ENCODE data around the gene RSRC1.
"Not testable (repeated sequence)": the region's sequence is repeated elsewhere in the genome, so short reads cannot be mapped to it uniquely, and the experiment has no call there.

The RSRC1 gene

GRCh38 chr3:158384019-158384418, 274.1 kb downstream of the RSRC1 start:
- Histone ChIP-seq H3K27me3 (ENCODE audit: control insufficient read depth in 1 of 2, insufficient read depth in 2 of 2, low read length in 2 of 2) (no peaks in the 10 kb centered on the region), H3K4me1 (ENCODE audit: control insufficient read depth, insufficient read depth, low read length) (no peaks in the 10 kb centered on the region), H3K9ac (ENCODE audit: low read length in 2 of 2) (no peak overlapping the region), H3K36me3 (ENCODE audit: control insufficient read depth in 2 of 2, insufficient read depth in 2 of 2, low read length in 2 of 2) (no peaks in the 10 kb centered on the region), H3K27ac (ENCODE audit: low read length) (no peak overlapping the region), H3K4me3 (ENCODE audit: low read length in 2 of 2) (no peak overlapping the region), H3K9me3 (ENCODE audit: control insufficient read depth in 2 of 2, low read length in 2 of 2) (no peaks in the 10 kb centered on the region)

GRCh38 chr3:158395421-158395820, 285.5 kb downstream of the RSRC1 start:
- Histone ChIP-seq H3K4me1 (ENCODE audit: control insufficient read depth, insufficient read depth, low read length) (no peaks in the 10 kb centered on the region), H3K27me3 (ENCODE audit: control insufficient read depth in 1 of 2, insufficient read depth in 2 of 2, low read length in 2 of 2) (no peaks in the 10 kb centered on the region), H3K9me3 (ENCODE audit: control insufficient read depth in 2 of 2, low read length in 2 of 2) (no peaks in the 10 kb centered on the region), H3K4me3 (ENCODE audit: low read length in 2 of 2) (no peak overlapping the region), H3K9ac (ENCODE audit: low read length in 2 of 2) (no peak overlapping the region), H3K27ac (ENCODE audit: low read length) (no peak overlapping the region), H3K36me3 (ENCODE audit: control insufficient read depth in 2 of 2, insufficient read depth in 2 of 2, low read length in 2 of 2) (no peaks in the 10 kb centered on the region)

- Histone ChIP-seq H3K36me3 (ENCODE audit: control insufficient read depth in 2 of 2, insufficient read depth in 2 of 2, low read length in 2 of 2) (no peaks in the 10 kb centered on the region), H3K27ac (ENCODE audit: low read length) (no peak overlapping the region), H3K4me1 (ENCODE audit: control insufficient read depth, insufficient read depth, low read length) (no peaks in the 10 kb centered on the region), H3K4me3 (ENCODE audit: low read length in 2 of 2) (no peak overlapping the region), H3K27me3 (ENCODE audit: control insufficient read depth in 1 of 2, insufficient read depth in 2 of 2, low read length in 2 of 2) (no peaks in the 10 kb centered on the region), H3K9ac (ENCODE audit: low read length in 2 of 2) (no peak overlapping the region), H3K9me3 (ENCODE audit: control insufficient read depth in 2 of 2, low read length in 2 of 2) (no peaks in the 10 kb centered on the region)
Observed at GRCh38 chr3:158402590-158402989, 292.7 kb downstream of the RSRC1 start.

- no peak overlapping the region for H3K4me3 ChIP-seq (ENCODE audit: low read length in 2 of 2)
- no peaks in the 10 kb centered on the region for H3K36me3 ChIP-seq (ENCODE audit: control insufficient read depth in 2 of 2, insufficient read depth in 2 of 2, low read length in 2 of 2)
- no peak overlapping the region for H3K9ac ChIP-seq (ENCODE audit: low read length in 2 of 2)
- no peak overlapping the region for H3K27ac ChIP-seq (ENCODE audit: low read length)
- no peaks in the 10 kb centered on the region for H3K27me3 ChIP-seq (ENCODE audit: control insufficient read depth in 1 of 2, insufficient read depth in 2 of 2, low read length in 2 of 2)
- no peaks in the 10 kb centered on the region for H3K9me3 ChIP-seq (ENCODE audit: control insufficient read depth in 2 of 2, low read length in 2 of 2)
- no peaks in the 10 kb centered on the region for H3K4me1 ChIP-seq (ENCODE audit: control insufficient read depth, insufficient read depth, low read length)
Observed at GRCh38 chr3:158403013-158403412, 293.1 kb downstream of the RSRC1 start.

GRCh38 chr3:158404131-158404718, 294.3 kb downstream of the RSRC1 start:
- Histone ChIP-seq H3K36me3 (ENCODE audit: control insufficient read depth in 2 of 2, insufficient read depth in 2 of 2, low read length in 2 of 2) (no peaks in the 10 kb centered on the region), H3K4me1 (ENCODE audit: control insufficient read depth, insufficient read depth, low read length) (no peaks in the 10 kb centered on the region), H3K27ac (ENCODE audit: low read length) (no peak overlapping the region), H3K9ac (ENCODE audit: low read length in 2 of 2) (no peak overlapping the region), H3K27me3 (ENCODE audit: control insufficient read depth in 1 of 2, insufficient read depth in 2 of 2, low read length in 2 of 2) (no peaks in the 10 kb centered on the region), H3K9me3 (ENCODE audit: control insufficient read depth in 2 of 2, low read length in 2 of 2) (no peaks in the 10 kb centered on the region), H3K4me3 (ENCODE audit: low read length in 2 of 2) (no peak overlapping the region)

GRCh38 chr3:158405507-158405906, 295.6 kb downstream of the RSRC1 start:
- Histone ChIP-seq H3K27me3 (ENCODE audit: control insufficient read depth in 1 of 2, insufficient read depth in 2 of 2, low read length in 2 of 2) (no peaks in the 10 kb centered on the region), H3K9me3 (ENCODE audit: control insufficient read depth in 2 of 2, low read length in 2 of 2) (no peaks in the 10 kb centered on the region), H3K9ac (ENCODE audit: low read length in 2 of 2) (no peak overlapping the region), H3K27ac (ENCODE audit: low read length) (no peak overlapping the region), H3K4me1 (ENCODE audit: control insufficient read depth, insufficient read depth, low read length) (no peaks in the 10 kb centered on the region), H3K36me3 (ENCODE audit: control insufficient read depth in 2 of 2, insufficient read depth in 2 of 2, low read length in 2 of 2) (no peaks in the 10 kb centered on the region), H3K4me3 (ENCODE audit: low read length in 2 of 2) (no peak overlapping the region)

- Histone ChIP-seq H3K27ac (ENCODE audit: low read length) (no peak overlapping the region), H3K9ac (ENCODE audit: low read length in 2 of 2) (no peak overlapping the region), H3K4me3 (ENCODE audit: low read length in 2 of 2) (no peak overlapping the region), H3K36me3 (ENCODE audit: control insufficient read depth in 2 of 2, insufficient read depth in 2 of 2, low read length in 2 of 2) (no peaks in the 10 kb centered on the region), H3K9me3 (ENCODE audit: control insufficient read depth in 2 of 2, low read length in 2 of 2) (no peaks in the 10 kb centered on the region), H3K4me1 (ENCODE audit: control insufficient read depth, insufficient read depth, low read length) (no peaks in the 10 kb centered on the region), H3K27me3 (ENCODE audit: control insufficient read depth in 1 of 2, insufficient read depth in 2 of 2, low read length in 2 of 2) (no peaks in the 10 kb centered on the region)
Observed at GRCh38 chr3:158407844-158408517, 298.1 kb downstream of the RSRC1 start.

- H3K27ac ChIP-seq (ENCODE audit: low read length); H3K9me3 ChIP-seq (ENCODE audit: control insufficient read depth in 2 of 2, low read length in 2 of 2); H3K9ac ChIP-seq (ENCODE audit: low read length in 2 of 2); H3K27me3 ChIP-seq (ENCODE audit: control insufficient read depth in 1 of 2, insufficient read depth in 2 of 2, low read length in 2 of 2); H3K36me3 ChIP-seq (ENCODE audit: control insufficient read depth in 2 of 2, insufficient read depth in 2 of 2, low read length in 2 of 2); H3K4me3 ChIP-seq (ENCODE audit: low read length in 2 of 2); H3K4me1 ChIP-seq (ENCODE audit: control insufficient read depth, insufficient read depth, low read length): not testable (repeated sequence)
Observed at GRCh38 chr3:158408518-158408897, 298.6 kb downstream of the RSRC1 start.

- Histone ChIP-seq H3K4me1 (ENCODE audit: control insufficient read depth, insufficient read depth, low read length) (no peaks in the 10 kb centered on the region), H3K27ac (ENCODE audit: low read length) (no peak overlapping the region), H3K36me3 (ENCODE audit: control insufficient read depth in 2 of 2, insufficient read depth in 2 of 2, low read length in 2 of 2) (no peaks in the 10 kb centered on the region), H3K27me3 (ENCODE audit: control insufficient read depth in 1 of 2, insufficient read depth in 2 of 2, low read length in 2 of 2) (no peaks in the 10 kb centered on the region), H3K9me3 (ENCODE audit: control insufficient read depth in 2 of 2, low read length in 2 of 2) (no peaks in the 10 kb centered on the region), H3K4me3 (ENCODE audit: low read length in 2 of 2) (no peak overlapping the region), H3K9ac (ENCODE audit: low read length in 2 of 2) (no peak overlapping the region)
Observed at GRCh38 chr3:158418035-158418434, 308.1 kb downstream of the RSRC1 start.

- H3K36me3 ChIP-seq (ENCODE audit: control insufficient read depth in 2 of 2, insufficient read depth in 2 of 2, low read length in 2 of 2), result no peaks in the 10 kb centered on the region
- no peaks in the 10 kb centered on the region for H3K27me3 ChIP-seq (ENCODE audit: control insufficient read depth in 1 of 2, insufficient read depth in 2 of 2, low read length in 2 of 2)
- no peak overlapping the region for H3K4me3 ChIP-seq (ENCODE audit: low read length in 2 of 2)
- no peak overlapping the region for H3K27ac ChIP-seq (ENCODE audit: low read length)
- no peaks in the 10 kb centered on the region for H3K4me1 ChIP-seq (ENCODE audit: control insufficient read depth, insufficient read depth, low read length)
- no peak overlapping the region for H3K9ac ChIP-seq (ENCODE audit: low read length in 2 of 2)
- H3K9me3 ChIP-seq (ENCODE audit: control insufficient read depth in 2 of 2, low read length in 2 of 2), result no peaks in the 10 kb centered on the region
Observed at GRCh38 chr3:158419820-158420653, 310.1 kb downstream of the RSRC1 start.
